SH-SY5Y (cell line): ENCODE data around the gene LNX1.

Experiments used
- GATA2 ChIP-seq: IDR thresholded peaks from 2 replicates; pipeline ENCODE4 v1.6.1; 2011; ENCODE audit warnings: mild to moderate bottlenecking, low read depth, low read length
- GATA3 ChIP-seq: IDR thresholded peaks from 2 replicates; pipeline ENCODE4 v1.6.1; 2011; ENCODE audit warnings: low read depth, mild to moderate bottlenecking, low read length, moderate library complexity

Gene LNX1

GRCh38 chr4:53591372-53591892, at the start of gene LNX1:
Gene LNX1 (minus strand): TSS chr4:53591486. CDS start chr4:53574002, 17,484 bp downstream.
- TF ChIP-seq GATA2 (no peak), GATA3 (no peak)

- TF ChIP-seq GATA2 (no peak), GATA3 (no peak)
These were observed 49.5 kb upstream of the LNX1 start for GRCh38 chr4:53640576-53641453.

GRCh38 chr4:53638919-53639318, 47.6 kb upstream of the LNX1 start:
- TF ChIP-seq GATA2, result no peak
- TF ChIP-seq GATA3, result no peak

- TF ChIP-seq GATA2, result no peak
- TF ChIP-seq GATA3, result no peak
These were observed 46.1 kb upstream of the LNX1 start for GRCh38 chr4:53637348-53637747.

- TF ChIP-seq GATA3 (no peak), GATA2 (no peak)
These were observed 44.6 kb upstream of the LNX1 start for GRCh38 chr4:53635697-53636483.

- TF ChIP-seq GATA2 (no peak), GATA3 (no peak)
These were observed 42.3 kb upstream of the LNX1 start for GRCh38 chr4:53633608-53634007.

GRCh38 chr4:53629296-53629695, 38.0 kb upstream of the LNX1 start:
- no peak for TF ChIP-seq GATA3
- TF ChIP-seq GATA2, result no peak

- no peak for TF ChIP-seq GATA3
- no peak for TF ChIP-seq GATA2
These were observed 35.2 kb upstream of the LNX1 start for GRCh38 chr4:53626491-53626890.

- no peak for TF ChIP-seq GATA3
- TF ChIP-seq GATA2, result no peak
These were observed 34.6 kb upstream of the LNX1 start for GRCh38 chr4:53625888-53626287.

GRCh38 chr4:53622739-53623151, 31.5 kb upstream of the LNX1 start:
- TF ChIP-seq GATA3, result no peak
- TF ChIP-seq GATA2, result no peak

GRCh38 chr4:53620956-53621355, 29.7 kb upstream of the LNX1 start:
- TF ChIP-seq GATA3 (no peak), GATA2 (no peak)

- TF ChIP-seq GATA3 (no peak), GATA2 (no peak)
These were observed 28.1 kb upstream of the LNX1 start for GRCh38 chr4:53619431-53619830.

- TF ChIP-seq GATA3 (no peak), GATA2 (no peak)
These were observed 27.0 kb upstream of the LNX1 start for GRCh38 chr4:53618321-53618720.

- TF ChIP-seq GATA3 (no peak), GATA2 (no peak)
These were observed 25.9 kb upstream of the LNX1 start for GRCh38 chr4:53617101-53617680.

- TF ChIP-seq GATA2 (no peak), GATA3 (no peak)
These were observed 24.9 kb upstream of the LNX1 start for GRCh38 chr4:53616219-53616618.
